ENCODE data around the gene GLA.

The GLA gene

DNA sequence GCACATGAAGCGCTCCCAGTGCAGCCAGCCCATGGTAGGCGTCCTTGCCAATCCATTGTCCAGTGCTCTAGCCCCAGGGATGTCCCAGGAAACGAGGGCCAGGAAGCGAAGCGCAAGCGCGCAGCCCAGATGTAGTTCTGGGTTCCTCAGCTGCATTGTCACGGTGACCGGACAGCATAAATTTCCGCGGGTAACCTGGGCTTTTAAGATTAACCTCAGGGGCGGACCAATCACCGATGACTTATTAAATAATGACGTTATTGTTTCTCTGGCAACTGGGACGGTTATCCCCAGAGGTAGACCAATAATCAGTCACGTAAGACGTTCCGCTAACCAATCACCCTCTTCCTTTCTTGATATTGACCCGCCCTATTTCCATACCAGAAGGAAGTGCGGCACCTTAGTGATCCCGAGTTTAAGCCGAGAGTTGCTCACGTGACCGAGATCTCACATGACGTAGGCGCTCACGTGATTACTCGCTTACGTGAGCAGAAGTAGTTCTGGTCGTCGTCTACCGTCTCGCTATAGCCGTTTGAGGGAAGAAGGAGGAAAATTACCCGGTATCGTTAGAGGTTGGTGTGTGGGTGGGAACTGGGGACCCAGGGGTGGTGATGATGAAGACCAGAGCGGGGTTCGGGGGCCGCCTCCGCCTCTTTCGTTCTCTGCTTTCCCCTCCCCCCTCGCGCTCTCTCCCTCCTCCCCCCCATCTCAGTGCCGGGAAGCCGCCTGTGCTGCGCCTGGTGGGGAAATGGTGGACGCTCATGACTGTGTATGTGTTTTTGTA lies at the start of gene GLA, which contains the start of gene HNRNPH2:
Gene GLA, minus strand, starts transcription at position 178 of the 784 bp plus-strand sequence. Its CDS starts 22 bp downstream, at position 156.
Gene HNRNPH2, plus strand, starts transcription at position 475 of the 784 bp plus-strand sequence. CDS start 3,767 bp downstream, outside the sequence.
- in situ Hi-C loops (cut with HindIII; ENCODE audit: low sequenced_read_pairs), result no loop called here

DNA sequence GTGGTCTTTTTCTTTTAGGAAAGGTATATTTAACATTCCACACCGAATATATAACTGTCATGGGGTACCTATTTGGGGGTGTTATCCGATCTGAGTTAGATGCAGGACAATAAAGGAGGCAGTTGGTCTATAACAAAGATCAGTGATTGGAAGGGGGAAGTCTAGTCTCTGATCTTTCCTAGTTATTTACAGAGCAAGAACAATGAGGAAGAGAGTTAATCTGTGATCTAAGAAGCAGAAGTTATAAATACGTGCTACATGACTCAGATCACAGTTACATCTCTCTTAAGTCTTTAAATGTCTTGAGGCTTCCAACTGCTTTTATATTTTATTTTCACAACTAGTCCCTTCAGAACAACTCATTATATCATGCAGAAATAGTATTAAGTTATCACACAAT lies 44.3 kb upstream of the GLA start:
- in situ Hi-C loops (cut with HindIII; ENCODE audit: low sequenced_read_pairs), result no loop called here

DNA sequence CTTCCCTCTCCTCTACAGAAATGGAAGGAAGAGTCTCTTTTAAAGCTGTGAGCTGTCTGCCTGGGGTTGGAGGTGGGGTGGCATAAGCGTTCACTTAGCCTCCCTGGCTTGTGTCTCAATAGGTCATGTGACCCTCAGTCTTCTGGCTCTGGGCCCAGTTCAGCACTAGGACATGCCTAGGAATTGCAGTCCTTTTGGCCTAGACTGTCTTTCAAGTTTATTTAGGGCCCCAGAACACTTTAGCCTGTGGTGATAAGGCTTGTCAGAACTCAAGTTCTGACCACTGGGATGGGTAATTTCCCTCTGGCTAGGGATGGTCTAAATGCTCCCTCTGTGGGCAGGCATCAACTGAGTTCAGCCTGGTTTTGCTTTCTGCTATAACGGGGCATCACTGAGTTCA lies 43.2 kb upstream of the GLA start:
- in situ Hi-C loops (cut with HindIII; ENCODE audit: low sequenced_read_pairs), result no loop called here

GRCh38 chrX:101450085-101450484 lies 42.4 kb upstream of the GLA start:
- in situ Hi-C loops (cut with HindIII; ENCODE audit: low sequenced_read_pairs), result no loop called here

GRCh38 chrX:101449279-101449678 lies 41.6 kb upstream of the GLA start:
- in situ Hi-C loops (cut with HindIII; ENCODE audit: low sequenced_read_pairs), result no loop called here

- in situ Hi-C loops (cut with HindIII; ENCODE audit: low sequenced_read_pairs), result no loop called here
These were observed 34.4 kb upstream of the GLA start for GRCh38 chrX:101442085-101442484.

DNA sequence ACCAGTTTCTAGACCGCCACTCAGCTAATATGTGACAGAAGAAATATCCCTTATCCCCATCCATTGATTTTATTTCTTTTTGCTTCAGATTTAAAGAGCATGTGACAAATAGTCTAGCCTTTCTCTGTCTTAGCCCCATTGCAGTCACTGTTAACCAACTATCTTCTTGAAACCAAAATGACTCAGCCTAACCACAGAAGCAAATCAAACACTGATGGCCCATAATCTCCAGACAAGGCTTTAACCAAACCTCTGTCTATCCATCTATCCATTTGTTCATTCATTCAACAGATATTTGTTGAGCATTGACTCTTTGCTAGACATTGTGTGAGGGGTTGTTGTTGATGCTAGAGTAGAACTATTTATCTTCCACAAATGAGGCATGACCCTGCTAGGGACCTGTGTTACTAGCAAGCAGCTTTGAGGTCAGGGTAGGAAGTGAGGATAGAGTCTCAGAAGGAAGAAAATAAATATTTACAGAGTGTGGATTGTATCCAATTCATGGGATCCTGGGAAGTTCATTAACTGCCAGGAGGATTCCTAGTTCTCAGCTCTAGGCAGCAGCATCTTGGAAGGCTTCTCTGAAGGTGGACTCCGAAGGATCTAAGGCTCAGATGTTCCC lies 22.8 kb upstream of the GLA start:
- in situ Hi-C loops (cut with HindIII; ENCODE audit: low sequenced_read_pairs), result no loop called here

DNA sequence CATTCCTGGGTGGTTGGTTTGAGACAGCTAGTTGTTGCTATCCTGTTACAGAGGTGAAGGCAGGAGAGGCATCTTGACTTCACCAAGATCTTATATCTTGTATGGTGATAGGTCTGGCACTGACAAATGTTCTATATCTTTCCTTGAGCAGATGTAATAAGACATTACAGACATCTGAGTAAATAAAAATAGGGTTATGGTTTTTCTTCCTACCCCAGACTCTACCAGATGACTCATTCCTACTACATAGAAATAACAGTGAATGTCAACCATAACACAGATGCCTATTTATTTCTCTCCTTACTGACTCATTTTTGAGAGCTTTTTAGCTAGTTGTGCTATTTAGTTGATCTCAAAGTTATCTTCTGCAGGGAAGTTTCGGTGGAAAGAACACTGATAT lies 22.2 kb upstream of the GLA start:
- in situ Hi-C loops (cut with HindIII; ENCODE audit: low sequenced_read_pairs), result no loop called here

DNA sequence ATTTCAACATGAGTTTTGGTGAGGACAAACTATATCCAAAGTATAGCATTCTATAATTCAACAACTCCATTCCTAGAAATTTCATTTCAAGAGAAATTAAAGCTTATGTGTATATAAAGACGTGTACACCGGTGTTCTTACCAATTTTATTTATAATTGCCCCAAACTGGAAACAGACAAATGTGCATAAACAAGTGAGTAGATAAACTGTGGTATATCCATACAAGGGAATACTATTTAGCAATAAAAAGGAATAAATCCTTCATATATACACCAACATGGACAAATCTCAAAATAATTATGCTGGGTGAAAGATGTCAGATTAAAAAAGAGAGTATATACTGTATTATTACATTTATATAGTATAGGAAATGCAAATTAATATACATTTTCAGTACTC lies 20.2 kb upstream of the GLA start:
- in situ Hi-C loops (cut with HindIII; ENCODE audit: low sequenced_read_pairs), result no loop called here

DNA sequence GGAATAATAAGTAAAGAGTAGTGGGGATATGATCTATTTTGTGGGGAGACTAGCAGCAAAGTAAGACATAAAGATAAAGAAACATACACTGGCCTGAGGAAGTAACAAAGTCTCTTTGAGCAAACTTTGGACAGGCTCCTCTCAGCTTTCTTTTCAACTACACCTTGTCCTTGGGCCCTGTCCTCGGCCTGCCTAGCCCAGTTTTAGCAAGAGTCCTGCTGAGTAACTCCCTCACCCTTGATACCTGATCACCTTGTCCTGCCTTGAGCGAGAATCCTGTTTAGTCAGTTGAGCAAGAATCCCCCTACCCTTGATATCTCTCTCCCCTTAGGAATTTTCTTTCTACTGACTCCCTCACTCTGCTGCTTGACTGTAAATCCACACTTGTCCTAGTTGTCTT lies 11.8 kb upstream of the GLA start:
- in situ Hi-C loops (cut with HindIII; ENCODE audit: low sequenced_read_pairs), result no loop called here

GRCh38 chrX:101417981-101418841 lies 10.5 kb upstream of the GLA start:
- in situ Hi-C loops (cut with HindIII; ENCODE audit: low sequenced_read_pairs), result no loop called here

- in situ Hi-C loops (cut with HindIII; ENCODE audit: low sequenced_read_pairs), result no loop called here
These were observed 9.5 kb upstream of the GLA start for GRCh38 chrX:101417190-101417589.

GRCh38 chrX:101416691-101417090 lies 9.0 kb upstream of the GLA start:
- in situ Hi-C loops (cut with HindIII; ENCODE audit: low sequenced_read_pairs), result no loop called here

- in situ Hi-C loops (cut with HindIII; ENCODE audit: low sequenced_read_pairs), result no loop called here
These were observed 7.7 kb upstream of the GLA start for GRCh38 chrX:101415180-101416145.

GRCh38 chrX:101411984-101412383 lies 4.3 kb upstream of the GLA start:
- in situ Hi-C loops (cut with HindIII; ENCODE audit: low sequenced_read_pairs), result no loop called here

- in situ Hi-C loops (cut with HindIII; ENCODE audit: low sequenced_read_pairs), result no loop called here
These were observed 2.7 kb upstream of the GLA start for GRCh38 chrX:101410461-101410860.

DNA sequence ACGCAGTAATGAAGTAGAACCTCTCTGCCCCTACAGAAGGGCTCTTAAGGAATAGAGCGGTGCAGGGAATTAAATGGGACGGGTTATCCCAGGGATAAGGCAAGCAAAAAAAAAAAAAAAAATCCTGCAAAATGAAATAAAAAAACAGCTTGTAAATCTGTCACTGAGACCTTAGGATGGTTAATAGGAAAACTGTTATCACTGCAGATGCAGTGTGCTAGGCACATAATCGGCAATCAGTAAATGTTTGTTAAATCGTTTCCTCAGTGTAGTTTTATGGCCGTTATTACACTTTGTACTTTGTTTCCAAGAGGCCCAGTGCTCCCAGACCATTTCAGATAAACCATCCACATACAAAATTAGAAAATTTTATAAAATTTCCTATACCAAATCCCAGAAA lies 1.3 kb upstream of the GLA start:
- in situ Hi-C loops (cut with HindIII; ENCODE audit: low sequenced_read_pairs), result no loop called here

GRCh38 chrX:101408532-101408841 lies 762 bp upstream of the GLA start:
- in situ Hi-C loops (cut with HindIII; ENCODE audit: low sequenced_read_pairs), result no loop called here

GRCh38 chrX:101407167-101407747 lies 468 bp downstream of the GLA start:
- in situ Hi-C loops (cut with HindIII; ENCODE audit: low sequenced_read_pairs), result no loop called here

DNA sequence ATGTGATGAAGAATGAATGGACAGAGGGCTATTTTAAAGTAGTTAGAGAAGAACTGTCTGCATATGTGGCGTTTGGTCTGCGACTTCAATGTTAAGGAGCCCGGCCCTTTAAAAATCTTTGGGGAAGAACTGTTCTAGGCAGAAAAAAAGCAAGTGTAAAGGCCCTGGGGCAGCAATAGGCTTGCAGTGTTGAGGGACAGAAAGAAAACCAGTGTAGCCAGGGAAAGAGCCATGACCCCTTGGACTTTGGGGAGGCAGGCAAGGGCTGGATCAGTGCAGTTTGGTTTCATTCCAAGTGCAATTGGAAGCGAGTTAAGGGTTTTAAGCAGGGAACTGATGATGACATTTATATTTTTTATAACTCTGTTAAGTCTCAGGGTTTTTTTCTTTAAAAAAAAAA lies 7.9 kb downstream of the GLA start:
- in situ Hi-C loops (cut with HindIII; ENCODE audit: low sequenced_read_pairs), result no loop called here
